Measurements from ENCODE around the gene MYPN. TPM values are rescaled to one million over a fixed set of nuclear protein-coding genes. Genes with fewer than 3 reads are reported as not detected.

MYPN gene
- total RNA-seq, 1 donor from 2014 or later, result 196 TPM

DNA sequence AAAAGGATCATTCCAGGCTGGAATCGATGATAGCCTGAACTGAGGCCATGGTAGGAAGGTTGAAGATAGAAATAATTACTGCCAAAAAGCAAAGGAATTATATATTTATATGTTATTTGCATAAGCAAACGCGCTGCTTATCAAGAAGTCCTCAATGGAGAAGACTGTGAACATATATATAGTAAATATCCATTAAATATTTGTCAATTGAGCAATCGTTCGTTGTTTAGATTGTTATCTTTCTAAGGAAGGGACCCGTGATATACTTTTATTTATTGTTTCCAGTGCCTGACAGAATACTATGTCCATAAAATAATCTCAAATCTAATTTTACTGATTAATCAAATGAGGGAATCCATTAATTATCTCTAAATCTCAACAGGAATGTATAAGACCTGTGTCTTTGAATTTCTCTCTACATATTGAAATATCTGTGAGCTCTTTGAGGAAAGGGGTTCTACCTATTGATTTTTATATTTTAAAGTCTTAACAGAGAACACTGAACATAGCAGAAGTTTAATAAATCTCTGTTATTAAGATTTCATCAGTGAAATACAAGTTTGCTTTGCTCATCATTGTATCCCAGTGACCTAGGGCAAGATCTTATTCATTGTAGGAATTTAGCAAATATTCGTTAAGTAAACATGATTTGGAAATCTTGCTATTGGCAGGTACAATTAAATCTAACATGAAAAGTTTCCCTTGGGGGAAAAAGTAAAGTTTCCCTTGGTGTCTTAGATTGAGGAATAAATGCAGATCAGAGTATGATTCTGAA, 22.2 kb upstream of the MYPN start:
- no peak for DNase-seq (ENCODE audit: low spot score)
- intact Hi-C loops (cut with DNase I), result no loop called here

DNA sequence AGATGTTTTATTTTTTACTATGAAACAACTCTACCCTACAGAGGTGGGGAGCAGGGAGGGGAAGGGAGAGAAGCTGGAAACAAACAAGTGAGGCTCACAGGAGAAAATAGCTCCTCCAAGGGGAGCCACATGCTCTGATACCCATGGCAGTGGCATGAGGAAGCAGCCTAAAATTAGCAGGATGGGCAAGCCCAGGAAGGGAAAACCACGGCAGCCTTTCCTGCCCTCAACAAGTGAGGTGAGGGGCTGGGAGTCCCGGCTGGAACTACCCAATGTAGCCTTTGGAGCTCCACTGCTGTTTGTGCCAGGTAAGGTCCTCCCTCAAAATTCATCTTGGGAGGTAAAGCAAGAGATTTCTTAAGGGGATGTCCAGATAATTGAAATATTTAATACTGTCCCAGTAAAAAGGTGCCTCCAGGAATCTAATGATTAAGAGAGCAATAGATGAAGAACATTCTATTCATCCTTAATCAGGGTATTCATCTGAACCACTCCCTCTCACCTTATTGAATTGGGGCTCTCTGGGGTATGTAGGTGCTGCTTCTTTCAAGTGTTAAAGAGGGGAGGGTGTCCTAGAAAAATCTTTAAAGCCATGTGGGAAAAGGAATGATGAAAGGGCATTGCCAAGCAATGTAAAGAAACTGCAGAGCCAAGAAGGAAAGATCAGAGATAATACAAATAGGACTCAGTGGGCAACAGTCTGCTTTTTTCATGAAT, 21.4 kb upstream of the MYPN start:
- intact Hi-C loops (cut with DNase I), result no loop called here
- DNase-seq (ENCODE audit: low spot score), result peak; percentile 85

DNA sequence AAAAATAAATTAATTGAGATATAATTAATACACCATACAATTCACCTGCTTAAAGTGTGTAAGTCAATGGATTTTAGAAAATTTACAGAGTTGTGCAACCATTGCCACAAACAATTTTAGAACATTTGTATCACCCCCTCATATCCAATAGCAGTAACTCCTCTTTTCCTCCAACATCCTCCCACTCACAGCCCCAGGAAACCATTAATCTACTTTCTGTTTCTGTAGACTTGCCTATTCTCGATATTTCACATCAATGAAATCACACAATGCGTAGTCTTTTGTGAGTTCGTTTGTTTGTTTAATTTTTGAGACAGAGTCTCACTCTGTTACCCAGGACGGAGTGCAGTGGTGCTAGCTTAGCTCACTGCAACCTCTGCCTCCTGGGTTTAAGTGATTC, 20.5 kb upstream of the MYPN start:
- no peak for DNase-seq (ENCODE audit: low spot score)

DNA sequence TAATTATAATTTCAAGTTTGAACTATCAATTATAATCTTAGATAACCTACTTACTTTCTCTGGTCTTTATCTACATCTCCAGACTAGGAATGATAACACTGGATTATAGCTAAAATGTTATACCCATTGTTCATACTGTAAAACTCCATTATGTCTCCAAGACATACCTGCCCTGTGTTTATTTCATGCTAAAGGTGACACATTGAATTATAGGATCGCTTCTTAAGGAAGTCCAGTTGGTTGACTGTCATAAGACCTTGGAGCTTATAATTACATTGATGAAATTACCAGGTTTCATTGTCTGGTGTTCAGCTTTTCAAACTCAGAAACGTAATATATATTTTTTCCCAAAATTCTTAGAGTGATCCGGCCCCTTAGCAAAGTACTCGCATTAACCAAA, 18.7 kb upstream of the MYPN start:
- intact Hi-C loops (cut with DNase I), result no loop called here
- DNase-seq (ENCODE audit: low spot score), result no peak

More for the DNA sequence above, 20.5 kb upstream of the MYPN start:
- intact Hi-C loops (cut with DNase I), result no loop called here

DNA sequence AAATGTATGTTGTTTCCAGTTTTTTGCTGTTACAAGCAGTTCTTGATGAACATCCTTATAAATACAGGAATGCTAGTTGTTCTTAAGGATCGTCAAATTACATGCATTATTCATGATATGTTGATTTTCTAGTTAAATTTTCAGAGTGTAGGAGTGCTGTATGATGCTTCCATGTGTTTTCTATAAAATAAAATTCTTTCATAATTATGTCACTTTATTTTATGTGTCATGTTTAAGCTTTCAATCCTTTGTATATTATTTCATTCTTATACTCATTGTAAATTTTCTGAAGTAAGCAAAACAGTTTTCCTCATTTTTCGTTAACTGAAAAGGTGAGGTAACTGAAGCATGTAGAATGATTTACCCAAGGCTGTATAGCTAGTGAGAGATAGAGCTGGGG, 16.8 kb upstream of the MYPN start:
- intact Hi-C loops (cut with DNase I), result no loop called here
- DNase-seq (ENCODE audit: low spot score), result no peak

DNA sequence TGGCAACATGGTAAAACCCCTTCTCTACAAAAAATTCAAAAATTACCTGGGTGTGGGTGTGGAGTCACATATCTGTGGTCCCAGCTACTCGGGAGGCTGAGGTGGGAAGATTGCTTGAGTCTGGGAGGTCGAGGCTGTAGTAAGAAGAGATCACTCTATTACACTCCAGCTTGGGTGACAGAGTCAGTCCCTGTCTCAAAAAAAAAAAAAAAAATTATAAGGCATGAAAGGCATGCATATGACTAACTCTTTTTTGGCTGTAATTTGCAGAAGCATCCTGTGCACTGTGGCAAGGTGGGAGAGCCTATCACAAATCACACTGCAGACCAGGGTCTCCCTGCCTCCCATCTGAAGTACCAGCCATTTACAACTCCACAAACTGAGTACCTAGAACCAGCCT, 14.1 kb upstream of the MYPN start:
- intact Hi-C loops (cut with DNase I), result no loop called here
- DNase-seq (ENCODE audit: low spot score), result no peak

DNA sequence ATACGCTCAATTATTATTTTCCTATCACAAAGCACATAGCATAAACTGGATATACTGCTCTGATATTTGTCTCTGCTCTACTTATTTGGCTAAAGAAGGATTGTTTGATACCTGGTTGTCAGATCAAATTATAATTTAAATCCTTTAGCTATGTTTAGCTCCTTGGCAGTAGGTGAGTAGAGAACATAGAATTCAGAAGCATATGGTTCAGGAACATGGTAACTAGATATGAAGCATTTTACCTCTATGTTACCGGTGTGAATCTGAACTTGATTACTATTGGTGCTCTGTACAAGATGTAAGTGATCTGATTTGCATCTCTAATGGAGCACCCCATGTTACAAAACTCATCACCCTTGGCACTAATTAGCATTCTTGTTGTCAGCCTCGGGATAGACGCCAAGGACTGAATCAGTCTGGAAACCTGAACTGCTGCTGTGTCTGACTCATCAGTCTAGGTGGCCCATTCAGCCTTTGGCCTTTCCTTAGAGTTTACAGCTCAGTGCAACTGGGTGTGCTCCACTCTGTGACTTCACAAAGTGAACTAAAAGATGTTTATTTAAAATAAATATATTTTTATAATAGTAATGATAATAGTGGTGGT, 12.3 kb upstream of the MYPN start:
- DNase-seq (ENCODE audit: low spot score), result no peak
- intact Hi-C loops (cut with DNase I), result no loop called here

DNA sequence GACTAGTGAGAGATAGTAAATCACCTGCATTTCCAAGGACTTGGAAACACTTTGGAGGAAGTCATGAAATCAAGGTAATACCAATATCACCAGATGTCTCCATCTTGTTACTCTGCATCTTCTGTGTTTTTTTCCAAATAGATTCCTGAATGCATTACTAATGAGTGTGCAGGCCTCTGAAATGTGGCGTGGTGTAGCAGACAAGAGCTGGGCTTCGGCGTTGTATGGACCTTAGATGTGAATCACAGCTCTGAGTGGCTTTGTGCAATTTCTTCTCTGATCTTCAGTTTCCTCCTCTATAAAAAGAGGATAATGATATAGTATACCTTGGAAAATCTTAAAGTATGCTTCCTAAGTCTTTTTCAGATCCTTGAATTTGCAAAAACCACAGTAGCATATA, 9.6 kb upstream of the MYPN start:
- DNase-seq (ENCODE audit: low spot score), result no peak
- intact Hi-C loops (cut with DNase I), result loop anchor here (5.0 kb wide), 1 partner anchor 38 kb away; no protein-coding TSS in a partner anchor

DNA sequence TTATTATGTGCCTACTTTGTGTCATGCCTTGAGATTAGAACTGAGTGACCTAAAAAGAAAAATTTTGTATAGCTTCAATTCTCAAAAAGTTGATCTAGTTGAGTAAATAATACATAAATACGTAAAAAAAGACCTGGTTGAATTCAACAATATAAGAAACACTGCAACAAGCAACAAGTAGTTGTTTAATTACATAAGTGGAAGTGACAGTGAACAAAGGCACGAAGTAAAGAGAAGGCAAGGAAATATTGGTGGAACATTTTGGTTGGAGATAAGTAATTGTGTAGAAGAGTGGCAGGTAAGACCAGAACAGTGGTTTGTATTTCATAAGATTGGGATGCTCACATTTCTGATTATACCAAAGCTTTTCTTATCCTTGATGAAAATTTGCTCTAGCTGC, 8.2 kb upstream of the MYPN start:
- DNase-seq (ENCODE audit: low spot score), result no peak
- intact Hi-C loops (cut with DNase I), result loop anchor here (5.0 kb wide), 1 partner anchor 36 kb away; no protein-coding TSS in a partner anchor

DNA sequence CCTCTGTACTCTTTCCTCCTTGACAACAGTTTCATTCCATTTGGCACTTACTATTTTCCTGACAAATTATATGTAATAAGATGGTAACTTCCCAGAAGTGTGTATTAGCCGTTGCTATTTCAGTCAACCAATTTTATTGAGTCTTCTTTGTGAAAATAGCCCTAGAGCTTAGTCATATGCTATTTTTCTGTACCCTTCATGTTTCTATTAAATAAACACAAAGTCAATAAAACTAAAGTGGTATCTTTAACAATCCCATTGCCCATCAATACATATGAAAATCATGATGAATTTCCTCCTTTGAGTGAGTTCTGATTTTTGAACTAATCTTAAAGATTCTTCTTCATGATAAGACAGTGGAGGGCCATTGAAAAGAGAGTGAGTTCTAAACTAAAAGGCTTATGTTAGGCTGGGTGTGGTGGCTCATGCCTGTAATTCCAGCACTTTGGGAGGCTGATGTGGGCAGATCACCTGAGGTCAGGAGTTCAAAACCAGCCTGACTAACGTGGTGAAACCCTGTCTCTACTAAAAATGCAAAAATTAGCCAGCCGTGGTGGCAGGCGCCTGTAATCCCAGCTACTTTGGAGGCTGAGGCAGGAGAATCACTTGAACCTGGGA, 5.9 kb upstream of the MYPN start:
- no peak for DNase-seq (ENCODE audit: low spot score)
- intact Hi-C loops (cut with DNase I), result loop anchor here (5.0 kb wide), 1 partner anchor 34 kb away; no protein-coding TSS in a partner anchor

DNA sequence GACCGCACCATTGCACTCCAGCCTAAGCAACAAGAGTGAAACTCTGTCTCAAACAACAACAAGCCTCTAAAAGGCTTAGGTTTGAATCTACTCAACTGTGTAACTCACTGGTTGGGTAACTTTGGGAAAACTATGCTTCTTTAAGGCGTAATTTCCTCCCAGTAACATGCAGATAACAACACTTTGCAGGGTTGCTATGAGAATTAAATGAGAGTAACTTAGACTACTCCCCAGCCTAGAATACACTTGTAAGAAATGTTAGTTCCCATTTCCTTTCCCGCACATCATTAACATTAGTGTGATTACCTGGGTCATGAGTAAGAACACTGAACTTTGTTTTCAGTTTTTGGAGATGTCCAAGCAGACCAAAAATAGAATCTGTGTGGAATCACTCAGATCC, 5.4 kb upstream of the MYPN start:
- DNase-seq (ENCODE audit: low spot score), result no peak
- intact Hi-C loops (cut with DNase I), result loop anchor here (5.0 kb wide), 1 partner anchor 33 kb away; no protein-coding TSS in a partner anchor

DNA sequence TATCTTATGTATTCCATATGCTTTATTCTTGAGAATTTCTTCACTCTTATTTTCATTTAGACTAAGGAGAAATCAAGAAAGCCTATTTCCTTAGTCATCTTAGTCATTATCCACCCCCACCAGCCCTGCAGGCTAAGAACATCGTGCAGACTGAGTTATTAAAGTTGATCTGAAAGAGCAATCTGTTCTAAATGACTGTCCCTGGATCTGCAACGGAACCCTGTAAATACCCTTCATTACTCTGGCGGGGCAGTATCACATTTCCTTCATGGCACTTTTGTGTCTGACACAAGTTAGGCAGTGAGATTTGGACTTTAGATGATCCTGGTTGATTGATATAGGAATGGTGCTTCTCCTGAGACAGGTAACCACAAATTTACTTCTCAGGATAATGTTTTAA, 3.5 kb upstream of the MYPN start:
- intact Hi-C loops (cut with DNase I), result no loop called here
- no peak for DNase-seq (ENCODE audit: low spot score)

DNA sequence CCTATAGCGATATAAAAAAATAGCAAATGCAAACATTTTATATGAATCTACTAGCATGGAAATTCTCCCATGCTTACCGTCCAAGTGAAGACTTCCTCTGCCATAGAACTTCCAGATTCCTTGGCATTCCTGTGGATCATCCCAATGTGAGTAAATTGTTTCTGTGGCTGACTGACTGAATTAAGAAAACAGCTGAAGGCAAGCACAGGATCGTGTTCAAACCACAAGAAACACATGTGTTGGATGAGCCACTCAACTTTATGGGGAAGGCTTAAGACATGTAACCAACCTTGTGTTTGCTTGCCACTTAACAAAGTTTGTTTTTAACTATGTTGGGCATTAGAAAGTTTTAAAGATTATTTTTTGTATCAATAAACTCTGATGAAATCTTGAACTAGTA, 2.6 kb upstream of the MYPN start:
- intact Hi-C loops (cut with DNase I), result no loop called here

DNA sequence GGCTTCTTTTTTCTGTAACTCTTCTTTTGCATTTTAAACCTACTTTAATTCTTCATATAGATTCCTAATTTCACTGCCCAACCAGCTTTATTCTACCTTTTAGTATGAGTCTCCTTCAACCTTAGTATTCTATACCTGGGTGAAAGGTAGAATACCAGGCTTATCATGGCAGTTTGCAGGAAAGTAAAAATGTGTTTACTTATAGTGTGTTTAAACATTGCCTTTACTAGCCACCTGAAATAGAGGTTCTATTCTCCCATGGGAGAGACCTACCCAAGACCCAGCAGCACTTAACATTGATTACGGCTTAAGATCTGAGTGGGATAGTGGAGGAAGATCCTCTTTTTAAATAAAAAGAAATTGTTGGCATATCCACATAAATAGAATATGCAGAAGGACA, 1.6 kb upstream of the MYPN start:
- DNase-seq (ENCODE audit: low spot score), result no peak
- intact Hi-C loops (cut with DNase I), result no loop called here

More for the DNA sequence above, 2.6 kb upstream of the MYPN start:
- no peak for DNase-seq (ENCODE audit: low spot score)

DNA sequence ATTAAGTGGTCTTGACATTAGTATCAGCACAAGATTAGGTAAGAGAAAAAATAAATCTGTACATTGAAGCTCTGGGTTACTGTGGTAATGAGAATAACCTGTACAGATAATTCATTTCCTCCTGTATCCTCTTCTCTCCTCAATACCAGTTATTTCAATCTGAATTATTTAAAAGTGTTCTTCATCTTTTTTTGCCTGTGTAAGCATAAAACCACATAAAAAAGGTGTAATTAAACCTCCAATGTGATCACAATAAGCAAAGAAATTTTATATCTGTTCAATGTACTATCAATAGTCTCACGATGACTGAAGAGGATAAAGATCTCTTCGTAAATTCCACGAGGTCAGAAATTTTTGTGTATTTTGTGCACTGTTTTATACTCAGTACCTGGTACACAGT, 1.2 kb upstream of the MYPN start:
- DNase-seq (ENCODE audit: low spot score), result no peak
- intact Hi-C loops (cut with DNase I), result no loop called here

DNA sequence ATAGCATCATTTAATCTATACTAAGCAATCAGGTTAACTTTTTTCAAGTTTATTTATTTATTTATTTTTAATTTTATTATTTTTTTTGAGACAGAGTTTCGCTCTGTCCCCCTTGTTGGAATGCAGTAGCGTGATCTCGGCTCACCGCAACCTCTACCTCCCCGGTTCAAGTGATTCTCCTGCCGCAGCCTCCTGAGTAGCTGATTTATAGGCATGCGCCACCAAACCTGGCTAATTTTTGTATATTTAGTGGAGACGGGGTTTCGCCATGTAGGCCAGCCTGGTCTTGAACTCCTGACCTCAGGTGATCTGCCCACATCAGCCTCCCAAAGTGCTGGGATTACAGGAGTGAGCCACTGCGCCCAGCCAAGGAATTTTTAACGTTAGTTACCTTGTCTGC, 635 bp upstream of the MYPN start:
- intact Hi-C loops (cut with DNase I), result no loop called here
- no peak for DNase-seq (ENCODE audit: low spot score)

DNA sequence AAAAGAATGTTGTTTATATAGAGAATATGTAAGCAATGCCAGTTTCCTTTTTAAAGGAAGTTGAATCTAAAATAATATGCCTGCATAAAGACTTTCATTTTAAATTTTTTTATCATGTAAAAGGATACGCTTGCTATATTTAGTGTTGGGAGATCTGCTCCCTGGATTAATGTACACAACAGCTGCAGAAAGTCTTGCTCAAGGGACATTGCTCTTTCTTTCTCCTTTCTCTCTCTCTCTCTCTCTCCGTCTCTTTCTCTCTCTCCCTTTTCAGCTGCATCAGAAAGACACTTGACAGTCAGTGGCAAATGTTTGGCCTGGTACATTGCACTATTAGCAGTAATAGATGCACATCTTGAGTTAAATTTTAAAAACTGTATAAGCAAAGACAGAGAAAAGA, 739 bp downstream of the MYPN start:
- no peak for DNase-seq (ENCODE audit: low spot score)
- intact Hi-C loops (cut with DNase I), result loop anchor here (2.0 kb wide), 1 partner anchor 45 kb away; no protein-coding TSS in a partner anchor

DNA sequence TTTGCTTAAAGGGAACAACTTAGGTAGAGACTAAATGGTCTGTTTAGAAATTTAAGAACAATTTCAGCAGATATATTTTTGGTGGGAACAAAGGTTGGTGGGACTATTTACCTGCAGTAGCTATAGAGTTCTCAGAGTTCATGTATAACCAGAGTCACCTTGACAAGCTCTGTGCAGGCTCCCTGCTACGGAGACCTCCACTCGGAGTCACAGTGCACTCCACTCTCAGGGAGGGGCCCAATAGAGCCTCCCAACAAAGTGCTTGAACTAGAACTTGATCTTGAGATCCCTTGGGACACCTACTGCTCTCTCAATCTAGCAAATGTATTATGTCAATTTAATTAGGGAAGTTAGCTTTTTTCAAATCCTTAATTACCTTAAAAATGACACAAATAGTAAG, 2.3 kb downstream of the MYPN start:
- intact Hi-C loops (cut with DNase I), result loop anchor here (2.0 kb wide), 1 partner anchor 43 kb away; no protein-coding TSS in a partner anchor
- no peak for DNase-seq (ENCODE audit: low spot score)

DNA sequence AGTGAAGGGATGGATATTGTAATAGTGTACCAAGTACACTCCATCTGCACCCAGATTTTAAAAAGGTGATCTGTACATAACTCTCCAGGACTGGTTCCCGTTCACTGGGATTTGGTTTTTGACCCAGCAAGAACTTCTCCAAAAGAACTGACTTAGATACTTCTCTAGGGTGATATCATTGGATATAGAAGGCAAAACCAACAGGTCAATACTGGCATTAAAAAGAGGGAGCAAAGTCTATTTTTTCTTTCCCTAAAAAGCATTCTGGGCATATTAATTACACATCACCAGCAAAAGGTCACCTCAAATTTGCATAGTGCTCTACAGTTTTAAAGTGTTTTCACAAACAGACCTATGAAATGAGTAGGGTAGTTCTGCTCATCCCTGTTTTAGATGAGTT, 3.5 kb downstream of the MYPN start:
- DNase-seq (ENCODE audit: low spot score), result no peak
- intact Hi-C loops (cut with DNase I), result no loop called here

DNA sequence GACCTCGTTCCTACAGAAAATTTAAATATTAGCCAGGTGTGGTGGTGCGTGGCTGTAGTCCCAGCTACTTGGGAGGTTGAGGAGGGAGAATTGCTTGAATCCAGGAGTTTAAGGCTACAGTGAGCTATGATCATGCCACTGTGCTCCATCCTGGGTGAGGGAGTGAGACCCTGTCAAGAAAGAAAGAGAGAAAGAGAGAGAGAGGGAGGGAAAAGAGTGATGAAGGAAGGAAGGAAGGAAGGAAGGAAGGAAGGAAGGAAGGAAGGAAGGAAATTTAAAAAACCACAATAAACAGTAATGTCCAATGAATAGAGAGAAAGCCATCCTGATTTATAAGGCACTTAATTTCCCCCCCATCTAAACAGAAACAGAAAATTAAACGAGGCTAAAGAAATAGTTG, 9.4 kb downstream of the MYPN start:
- intact Hi-C loops (cut with DNase I), result no loop called here
- DNase-seq (ENCODE audit: low spot score), result no peak
